ENCODE measurements around the gene CYP8B1. TPM values are rescaled to one million over a fixed set of nuclear protein-coding genes. Genes with fewer than 3 reads are reported as not detected.

Gene CYP8B1
- total and polyA plus RNA-seq, 2 of the 13 experiments (the other 11 are each of a cell fraction or from before 2014, with no cell fraction given), result 0.58 to 2.0 TPM

GRCh38 chr3:42914771-42915515 lies 39.3 kb upstream of the CYP8B1 start (continued):
- no peak for TF ChIP-seq ZSCAN5A (CRISPR knock-in tag; IDR thresholded peaks at IDR 0.05; ENCODE audit: borderline replicate concordance)
- TF ChIP-seq, protein P1, sequence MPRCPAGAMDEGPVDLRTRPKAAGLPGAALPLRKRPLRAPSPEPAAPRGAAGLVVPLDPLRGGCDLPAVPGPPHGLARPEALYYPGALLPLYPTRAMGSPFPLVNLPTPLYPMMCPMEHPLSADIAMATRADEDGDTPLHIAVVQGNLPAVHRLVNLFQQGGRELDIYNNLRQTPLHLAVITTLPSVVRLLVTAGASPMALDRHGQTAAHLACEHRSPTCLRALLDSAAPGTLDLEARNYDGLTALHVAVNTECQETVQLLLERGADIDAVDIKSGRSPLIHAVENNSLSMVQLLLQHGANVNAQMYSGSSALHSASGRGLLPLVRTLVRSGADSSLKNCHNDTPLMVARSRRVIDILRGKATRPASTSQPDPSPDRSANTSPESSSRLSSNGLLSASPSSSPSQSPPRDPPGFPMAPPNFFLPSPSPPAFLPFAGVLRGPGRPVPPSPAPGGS (CRISPR knock-in tag; IDR thresholded peaks at IDR 0.05), result no peak
- no peak for TF ChIP-seq ZBTB42 (CRISPR knock-in tag; IDR thresholded peaks at IDR 0.05)
- TF ChIP-seq ATM (IDR thresholded peaks at IDR 0.05; ENCODE audit: borderline replicate concordance), result no peak
- no peak for TF ChIP-seq ZNF350 (CRISPR knock-in tag; IDR thresholded peaks at IDR 0.05; ENCODE audit: borderline replicate concordance, low read depth)
- TF ChIP-seq FOXO1 (CRISPR knock-in tag; IDR thresholded peaks at IDR 0.05), result no peak
- peak; percentile 67; the same call in 1 of the 2 replicates for TF ChIP-seq ZNF256 (CRISPR knock-in tag; conservative IDR thresholded peaks at IDR 0.05)
- no peak for TF ChIP-seq POGZ (CRISPR knock-in tag; IDR thresholded peaks at IDR 0.05)
- TF ChIP-seq, protein P2, sequence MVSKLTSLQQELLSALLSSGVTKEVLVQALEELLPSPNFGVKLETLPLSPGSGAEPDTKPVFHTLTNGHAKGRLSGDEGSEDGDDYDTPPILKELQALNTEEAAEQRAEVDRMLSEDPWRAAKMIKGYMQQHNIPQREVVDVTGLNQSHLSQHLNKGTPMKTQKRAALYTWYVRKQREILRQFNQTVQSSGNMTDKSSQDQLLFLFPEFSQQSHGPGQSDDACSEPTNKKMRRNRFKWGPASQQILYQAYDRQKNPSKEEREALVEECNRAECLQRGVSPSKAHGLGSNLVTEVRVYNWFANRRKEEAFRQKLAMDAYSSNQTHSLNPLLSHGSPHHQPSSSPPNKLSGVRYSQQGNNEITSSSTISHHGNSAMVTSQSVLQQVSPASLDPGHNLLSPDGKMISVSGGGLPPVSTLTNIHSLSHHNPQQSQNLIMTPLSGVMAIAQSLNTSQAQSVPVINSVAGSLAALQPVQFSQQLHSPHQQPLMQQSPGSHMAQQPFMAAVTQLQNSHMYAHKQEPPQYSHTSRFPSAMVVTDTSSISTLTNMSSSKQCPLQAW (CRISPR knock-in tag; IDR thresholded peaks at IDR 0.05), result no peak
- TF ChIP-seq RFXAP (CRISPR knock-in tag; IDR thresholded peaks at IDR 0.05; ENCODE audit: borderline replicate concordance), result 0 out of 2 replicates have a peak, but pooled peaks have one; percentile 32
- TF ChIP-seq HMG20B (CRISPR knock-in tag; conservative IDR thresholded peaks at IDR 0.05), result no peak
- peak; percentile 58; the same call in 1 of the 2 replicates for TF ChIP-seq FOXA3 (CRISPR knock-in tag; IDR thresholded peaks at IDR 0.05)
- peak; percentile 31; the same call in 1 of the 2 replicates for TF ChIP-seq RARA (CRISPR knock-in tag; IDR thresholded peaks at IDR 0.05)
- TF ChIP-seq HNRNPH1 (optimal IDR thresholded peaks at IDR 0.05; ENCODE audit: low read depth, low read length), result no peak
- TF ChIP-seq ZNF660 (CRISPR knock-in tag; IDR thresholded peaks at IDR 0.05; ENCODE audit: borderline replicate concordance, low read depth), result no peak
- TF ChIP-seq ZFP41 (CRISPR knock-in tag; IDR thresholded peaks at IDR 0.05; ENCODE audit: borderline replicate concordance), result no peak
- no peak for TF ChIP-seq ZZZ3 (CRISPR knock-in tag; IDR thresholded peaks at IDR 0.05; ENCODE audit: borderline replicate concordance)
- TF ChIP-seq, protein P3, sequence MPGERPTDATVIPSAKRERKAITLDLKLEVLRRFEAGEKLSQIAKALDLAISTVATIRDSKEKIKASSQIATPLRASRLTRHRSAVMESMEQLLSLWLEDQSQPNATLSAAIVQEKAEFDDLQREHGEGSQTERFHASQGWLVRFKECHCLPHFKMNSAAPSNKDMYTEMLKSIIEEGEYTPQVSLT (CRISPR knock-in tag; IDR thresholded peaks at IDR 0.05; ENCODE audit: borderline replicate concordance, low read depth), result no peak
- TF ChIP-seq ZNF678 (CRISPR knock-in tag; IDR thresholded peaks at IDR 0.05), result no peak
- TF ChIP-seq YEATS4 (CRISPR knock-in tag; IDR thresholded peaks at IDR 0.05; ENCODE audit: borderline replicate concordance), result no peak
- TF ChIP-seq PAX8 (CRISPR knock-in tag; IDR thresholded peaks at IDR 0.05; ENCODE audit: borderline replicate concordance), result no peak
- TF ChIP-seq ZNF431 (CRISPR knock-in tag; IDR thresholded peaks at IDR 0.05; ENCODE audit: borderline replicate concordance, low read depth), result no peak
- no peak for TF ChIP-seq SIX1 (CRISPR knock-in tag; IDR thresholded peaks at IDR 0.05; ENCODE audit: borderline replicate concordance)
- TF ChIP-seq, protein P4, sequence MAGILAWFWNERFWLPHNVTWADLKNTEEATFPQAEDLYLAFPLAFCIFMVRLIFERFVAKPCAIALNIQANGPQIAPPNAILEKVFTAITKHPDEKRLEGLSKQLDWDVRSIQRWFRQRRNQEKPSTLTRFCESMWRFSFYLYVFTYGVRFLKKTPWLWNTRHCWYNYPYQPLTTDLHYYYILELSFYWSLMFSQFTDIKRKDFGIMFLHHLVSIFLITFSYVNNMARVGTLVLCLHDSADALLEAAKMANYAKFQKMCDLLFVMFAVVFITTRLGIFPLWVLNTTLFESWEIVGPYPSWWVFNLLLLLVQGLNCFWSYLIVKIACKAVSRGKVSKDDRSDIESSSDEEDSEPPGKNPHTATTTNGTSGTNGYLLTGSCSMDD (CRISPR knock-in tag; IDR thresholded peaks at IDR 0.05), result no peak

Data from HepG2 (cell line).